ENCODE measurements around the gene TUBGCP3.

The TUBGCP3 gene

GRCh38 chr13:112441779-112442310, 146.1 kb downstream of the TUBGCP3 start:
- H3K27me3 ChIP-seq (ENCODE audit: insufficient read depth, low read depth), result no peaks in the 10 kb centered on the region; the same call in 1 of the 2 replicates
- no peak overlapping the region for H3K27ac ChIP-seq
- H3K4me3 ChIP-seq (IDR thresholded peaks at IDR 0.05; ENCODE audit: insufficient read depth, low read depth, low read length), result no peak overlapping the region
- no peaks in the 10 kb centered on the region for H3K79me2 ChIP-seq (ENCODE audit: insufficient read depth, low read depth)
- TF ChIP-seq CTCF (conservative IDR thresholded peaks at IDR 0.05; ENCODE audit: low read depth, low read length), result no peak
- no peak overlapping the region for H2AFZ ChIP-seq (ENCODE audit: low read depth)
- H3K4me2 ChIP-seq, result no peak overlapping the region
- H3K4me1 ChIP-seq (ENCODE audit: low read depth, poor library complexity, severe bottlenecking), result no peaks in the 10 kb centered on the region
- H3K9ac ChIP-seq, result no peak overlapping the region
- H4K20me1 ChIP-seq (ENCODE audit: insufficient read depth), result no peaks in the 10 kb centered on the region
- no peaks in the 10 kb centered on the region for H3K36me3 ChIP-seq (ENCODE audit: insufficient read depth)

GRCh38 chr13:112441226-112441625, 146.7 kb downstream of the TUBGCP3 start:
- Histone ChIP-seq H3K9ac (no peak overlapping the region), H3K36me3 (ENCODE audit: insufficient read depth) (no peaks in the 10 kb centered on the region), H3K27me3 (ENCODE audit: insufficient read depth, low read depth) (no peaks in the 10 kb centered on the region), H3K79me2 (ENCODE audit: insufficient read depth, low read depth) (no peaks in the 10 kb centered on the region), H3K27ac (no peak overlapping the region), H4K20me1 (ENCODE audit: insufficient read depth) (no peaks in the 10 kb centered on the region), H2AFZ (ENCODE audit: low read depth) (no peak overlapping the region), H3K4me2 (no peak overlapping the region), H3K4me3 (IDR thresholded peaks at IDR 0.05; ENCODE audit: insufficient read depth, low read depth, low read length) (no peak overlapping the region), H3K4me1 (ENCODE audit: low read depth, poor library complexity, severe bottlenecking) (no peaks in the 10 kb centered on the region)
- TF ChIP-seq CTCF (conservative IDR thresholded peaks at IDR 0.05; ENCODE audit: low read depth, low read length), result no peak

GRCh38 chr13:112438515-112438914, 149.4 kb downstream of the TUBGCP3 start:
- no peaks in the 10 kb centered on the region for H3K79me2 ChIP-seq (ENCODE audit: insufficient read depth, low read depth)
- TF ChIP-seq CTCF (conservative IDR thresholded peaks at IDR 0.05; ENCODE audit: low read depth, low read length), result no peak
- no peaks in the 10 kb centered on the region for H3K36me3 ChIP-seq (ENCODE audit: insufficient read depth)
- no peaks in the 10 kb centered on the region for H3K4me1 ChIP-seq (ENCODE audit: low read depth, poor library complexity, severe bottlenecking)
- H3K27me3 ChIP-seq (ENCODE audit: insufficient read depth, low read depth), result no peaks in the 10 kb centered on the region
- no peaks in the 10 kb centered on the region for H4K20me1 ChIP-seq (ENCODE audit: insufficient read depth)
- H2AFZ ChIP-seq (ENCODE audit: low read depth), result no peak overlapping the region
- H3K4me3 ChIP-seq (IDR thresholded peaks at IDR 0.05; ENCODE audit: insufficient read depth, low read depth, low read length), result no peak overlapping the region
- H3K27ac ChIP-seq, result no peak overlapping the region
- H3K4me2 ChIP-seq, result no peak overlapping the region
- no peak overlapping the region for H3K9ac ChIP-seq

GRCh38 chr13:112438094-112438493, 149.9 kb downstream of the TUBGCP3 start:
- no peak overlapping the region for H3K4me3 ChIP-seq (IDR thresholded peaks at IDR 0.05; ENCODE audit: insufficient read depth, low read depth, low read length)
- no peaks in the 10 kb centered on the region for H3K4me1 ChIP-seq (ENCODE audit: low read depth, poor library complexity, severe bottlenecking)
- no peak overlapping the region for H2AFZ ChIP-seq (ENCODE audit: low read depth)
- H4K20me1 ChIP-seq (ENCODE audit: insufficient read depth), result no peaks in the 10 kb centered on the region
- no peaks in the 10 kb centered on the region for H3K79me2 ChIP-seq (ENCODE audit: insufficient read depth, low read depth)
- H3K36me3 ChIP-seq (ENCODE audit: insufficient read depth), result no peaks in the 10 kb centered on the region
- H3K27ac ChIP-seq, result no peak overlapping the region
- no peak for TF ChIP-seq CTCF (conservative IDR thresholded peaks at IDR 0.05; ENCODE audit: low read depth, low read length)
- H3K9ac ChIP-seq, result no peak overlapping the region
- no peak overlapping the region for H3K4me2 ChIP-seq
- no peaks in the 10 kb centered on the region for H3K27me3 ChIP-seq (ENCODE audit: insufficient read depth, low read depth)
